Psoas muscle (tissue), 8 donors: ENCODE data around the gene PRDX3. TPM values are rescaled to one million over a fixed set of nuclear protein-coding genes. Genes with fewer than 3 reads are reported as not detected.
"Not testable (repeated sequence)": the region's sequence is repeated elsewhere in the genome, so short reads cannot be mapped to it uniquely, and the experiment has no call there.

Experiments
- ATAC-seq, 4 donors: fragments of 200-7000 bp; cut with Tn5 transposase; one replicate each; pipeline ENCODE4 v1.9.1; 2020; ENCODE audit warnings: moderate library complexity in 3 of 4, mild to moderate bottlenecking in 2 of 4
- DNase-seq, 2 donors: peaks; one replicate each; pipeline ENCODE4 v3.0.0-alpha.2; 2020
- H3K27ac ChIP-seq: fragments of 200-600 bp; one replicate; pipeline ENCODE4 v1.8.0; 2022
- H3K27me3 ChIP-seq, 3 donors: fragments of 200-600 bp in 1 of 3; one replicate each; pipeline versions ENCODE4 v1.6.1 to v1.8.0; 2013 to 2022; ENCODE audit warnings: low read length in 2 of 3, mild to moderate bottlenecking in 2 of 3, moderate library complexity in 1 of 3; ENCODE audit not compliant: insufficient read depth in 3 of 3
- H3K36me3 ChIP-seq, 2 donors: fragments of 200-600 bp in 1 of 2; one replicate each; pipeline versions ENCODE4 v1.6.1 to v1.8.0; 2013 to 2022; ENCODE audit warnings: low read depth in 1 of 2, mild to moderate bottlenecking in 1 of 2, moderate library complexity in 1 of 2; ENCODE audit not compliant: insufficient read depth in 1 of 2
- H3K4me1 ChIP-seq: fragments of 200-600 bp; one replicate; pipeline ENCODE4 v1.8.0; 2022
- H3K4me3 ChIP-seq: fragments of 200-600 bp; one replicate; pipeline ENCODE4 v1.8.0; 2022; ENCODE audit warnings: mild to moderate bottlenecking
- H3K9me3 ChIP-seq: fragments of 200-600 bp; one replicate; pipeline ENCODE4 v1.8.0; 2022
- WGBS, 3 donors: extraction: QIAGEN DNeasy Blood & Tissue Kit; methylation state at CpG; one replicate each; pipeline versions ENCODE4 v1.1.6 to v1.1.7; 2013; 5-methylcytosine and 5-hydroxymethylcytosine counted together
- intact Hi-C, 2 donors: fragments of 100-400 bp; cut with DNase I; formaldehyde crosslinking; loops; one replicate each; pipeline versions ENCODE4 v1.11.0 to v1.14.2; 2022
- polyA plus RNA-seq, 3 donors: library from polyadenylated mRNA; stranded (reverse); fragments of 200-250 nt; gene quantifications; one replicate each; pipeline ENCODE4 v1.2.3, GENCODE V29; 2013
- total RNA-seq, 4 donors: library from RNA; stranded (reverse); fragmentation: NEBNext Ultra II Directional in 2 of 4; extraction: Animal tissue kit (Norgen Biotek cat#: 25700) in 2 of 4; gene quantifications; one replicate each; pipeline versions ENCODE4 v1.2.1 to v1.2.4, GENCODE V29; 2021 to 2023
- TF ChIP-seq, protein P1 (sequence below): fragments of 200-600 bp; IDR thresholded peaks from one replicate; pipeline ENCODE4 v1.8.0; 2022; ENCODE audit warnings: antibody characterized with exemption
- donor health status: healthy with polysubstance abuse.
- donor health status: DM: no; HTN: no; CAD: no; lungs with moderate emphysema.
- donor health status: Bipolar disorder and iron deficiency.
- donor health status: healthy.
- donor health status: DM: yes; HTN: yes; CAD: no.
- donor health status: DM: no; HTN: no; CAD: no.
- donor health status: DM: no; HTN: no; CAD: no.
- donor health status: DM: yes; HTN: yes; CAD: no.

The PRDX3 gene
- total and polyA plus RNA-seq, 7 donors: 182 to 331 (median 201) TPM

GRCh38 chr10:119190353-119190752 is 11.7 kb upstream of the PRDX3 start:
- TF ChIP-seq, protein P1, sequence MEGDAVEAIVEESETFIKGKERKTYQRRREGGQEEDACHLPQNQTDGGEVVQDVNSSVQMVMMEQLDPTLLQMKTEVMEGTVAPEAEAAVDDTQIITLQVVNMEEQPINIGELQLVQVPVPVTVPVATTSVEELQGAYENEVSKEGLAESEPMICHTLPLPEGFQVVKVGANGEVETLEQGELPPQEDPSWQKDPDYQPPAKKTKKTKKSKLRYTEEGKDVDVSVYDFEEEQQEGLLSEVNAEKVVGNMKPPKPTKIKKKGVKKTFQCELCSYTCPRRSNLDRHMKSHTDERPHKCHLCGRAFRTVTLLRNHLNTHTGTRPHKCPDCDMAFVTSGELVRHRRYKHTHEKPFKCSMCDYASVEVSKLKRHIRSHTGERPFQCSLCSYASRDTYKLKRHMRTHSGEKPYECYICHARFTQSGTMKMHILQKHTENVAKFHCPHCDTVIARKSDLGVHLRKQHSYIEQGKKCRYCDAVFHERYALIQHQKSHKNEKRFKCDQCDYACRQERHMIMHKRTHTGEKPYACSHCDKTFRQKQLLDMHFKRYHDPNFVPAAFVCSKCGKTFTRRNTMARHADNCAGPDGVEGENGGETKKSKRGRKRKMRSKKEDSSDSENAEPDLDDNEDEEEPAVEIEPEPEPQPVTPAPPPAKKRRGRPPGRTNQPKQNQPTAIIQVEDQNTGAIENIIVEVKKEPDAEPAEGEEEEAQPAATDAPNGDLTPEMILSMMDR: no peak
- intact Hi-C loops: no loop called here
- DNase-seq: no peak

GRCh38 chr10:119189811-119190282 is 11.2 kb upstream of the PRDX3 start:
- Histone ChIP-seq H3K4me1 (no peaks in the 10 kb centered on the region), H3K4me3 (no peak overlapping the region), H3K27me3 (no peaks in the 10 kb centered on the region), H3K9me3 (no peaks in the 10 kb centered on the region), H3K27ac (no peak overlapping the region), H3K36me3 (no peaks in the 10 kb centered on the region)
- DNase-seq (no peak), ATAC-seq (no peak)
- intact Hi-C loops: no loop called here
- TF ChIP-seq, protein P1: no peak
- 79 to 84% (median 81%) methylated on average over 3 of the region's 3 CpGs for WGBS, 3 donors

More at GRCh38 chr10:119190353-119190752, 11.7 kb upstream of the PRDX3 start:
- ATAC-seq: peak in 2 of 4 donors; percentile 56 to 59
- no peaks in the 10 kb centered on the region for H3K4me1 ChIP-seq
- WGBS, 3 donors: 92 to 96% (median 92%) methylated on average over 4 of the region's 4 CpGs
- no peaks in the 10 kb centered on the region for H3K9me3 ChIP-seq
- H3K36me3 ChIP-seq: no peaks in the 10 kb centered on the region
- H3K27ac ChIP-seq: no peak overlapping the region
- H3K4me3 ChIP-seq: no peak overlapping the region
- H3K27me3 ChIP-seq: no peaks in the 10 kb centered on the region

DNA sequence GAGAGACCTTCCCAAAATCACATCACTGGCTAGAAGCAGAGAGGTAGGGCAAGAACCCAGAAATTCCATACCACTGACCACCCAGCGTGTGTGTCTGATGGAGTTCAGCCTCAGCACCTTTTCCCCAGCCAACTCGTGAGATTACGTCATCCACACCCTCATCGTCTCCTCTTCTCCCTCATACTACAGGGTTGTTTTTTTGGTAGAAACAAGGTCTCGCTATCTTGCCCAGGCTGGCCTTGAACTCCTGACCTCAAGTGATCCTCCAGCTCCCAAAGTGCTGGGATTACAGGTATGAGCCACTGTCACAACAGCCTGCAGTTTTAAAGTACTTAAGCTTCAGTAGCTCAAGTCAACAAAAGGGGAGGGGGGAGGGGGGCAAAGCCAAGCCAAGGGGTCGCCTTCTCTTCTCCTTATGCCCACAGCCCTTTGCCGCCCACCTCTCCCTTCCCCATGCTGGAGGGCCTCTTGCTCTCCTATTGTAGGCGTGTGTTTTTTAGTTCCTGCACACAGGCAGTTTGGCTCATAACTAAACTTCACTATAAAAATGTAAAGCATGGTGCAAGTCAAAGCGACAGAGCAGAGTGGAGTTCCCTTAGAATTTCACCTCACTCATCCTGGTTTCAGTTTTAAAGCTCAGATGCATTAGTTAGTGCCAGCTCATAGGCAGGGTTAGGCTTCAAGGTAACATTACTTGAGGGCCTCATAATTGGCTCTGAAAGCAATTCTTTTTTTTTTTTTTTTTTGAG is 5.2 kb upstream of the PRDX3 start:
- TF ChIP-seq, protein P1: no peak
- Histone ChIP-seq H3K27me3 (no peaks in the 10 kb centered on the region), H3K4me3 (no peak overlapping the region), H3K4me1 (peaks cover 6% of the 10 kb centered on the region), H3K27ac (no peak overlapping the region), H3K36me3 (no peaks in the 10 kb centered on the region), H3K9me3 (no peaks in the 10 kb centered on the region)
- intact Hi-C loops: no loop called here
- ATAC-seq: no peak
- 79 to 82% (median 80%) methylated on average over 8 to 9 of the region's 9 CpGs for WGBS, 3 donors
- DNase-seq: no peak

GRCh38 chr10:119180850-119181400 is 2.3 kb upstream of the PRDX3 start:
- WGBS, 3 donors: 96 to 98% (median 97%) methylated on average over 7 of the region's 7 CpGs
- H3K4me3 ChIP-seq, H3K27ac ChIP-seq, DNase-seq, H3K27me3 ChIP-seq, intact Hi-C loops, ATAC-seq, H3K9me3 ChIP-seq: not testable (repeated sequence)
- Histone ChIP-seq H3K4me1 (peaks cover 24% of the 10 kb centered on the region), H3K36me3 (peaks cover 0 to 12% of the 10 kb centered on the region in 2 donors)

DNA sequence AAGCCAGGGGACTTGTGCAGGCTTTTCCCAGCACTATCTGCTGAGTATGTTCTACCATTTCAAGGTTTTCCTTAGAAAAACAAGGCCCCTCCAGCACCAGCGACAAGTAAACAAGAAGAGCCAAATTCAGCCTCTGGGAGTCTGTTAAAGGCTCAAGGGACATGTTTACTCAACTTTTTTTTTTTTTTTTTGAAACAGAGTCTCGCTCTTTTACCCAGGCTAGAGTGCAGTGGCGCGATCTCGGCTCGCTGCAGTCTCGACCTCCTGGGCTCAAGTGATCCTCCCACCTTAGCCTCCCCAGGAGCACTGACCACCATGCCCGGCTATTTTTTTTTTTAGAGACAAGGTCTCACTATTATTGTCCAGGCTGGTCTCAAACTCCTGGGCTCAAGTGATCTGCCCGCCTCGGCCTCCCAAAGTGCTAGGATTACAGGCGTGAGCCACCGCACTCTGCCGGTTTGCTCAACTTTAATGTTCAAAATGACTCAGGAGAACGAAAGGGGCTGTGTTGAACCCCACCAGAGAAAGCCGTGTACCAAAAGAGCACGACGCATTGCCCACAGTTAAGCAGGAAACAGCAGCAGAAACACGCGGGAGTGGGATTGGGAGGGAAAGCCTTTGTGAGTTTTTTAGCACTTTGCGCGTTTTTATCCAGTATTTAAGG is 772 bp downstream of the PRDX3 start:
- Histone ChIP-seq H3K27me3 (no peaks in the 10 kb centered on the region), H3K27ac (peak overlapping the region; percentile 91), H3K4me3 (peak overlapping the region; percentile 89), H3K36me3 (peaks cover 0 to 40% of the 10 kb centered on the region in 2 donors), H3K9me3 (no peaks in the 10 kb centered on the region), H3K4me1 (peaks cover 24% of the 10 kb centered on the region)
- intact Hi-C loops: no loop called here
- peak; percentile 15 to 47 (median 24) for ATAC-seq
- TF ChIP-seq, protein P1: no peak
- DNase-seq: no peak
- WGBS, 3 donors: 21 to 23% (median 23%) methylated on average over 21 of the region's 21 CpGs
